ENCODE data around the gene ADCYAP1R1.

GRCh38 chr7:31146030-31146429, 93.9 kb downstream of the ADCYAP1R1 start:
- TF ChIP-seq CTCF (IDR thresholded peaks at IDR 0.05) = no peak
- TF ChIP-seq EP300 (IDR thresholded peaks at IDR 0.05) = no peak
- no peak for TF ChIP-seq POLR2A (IDR thresholded peaks at IDR 0.05)
- no peak for TF ChIP-seq POLR2AphosphoS5 (IDR thresholded peaks at IDR 0.05)
